IPS DF 4.7 (cell line): ENCODE data around the gene CPNE1.

Experiments
- DNase-seq: peaks from one replicate; pipeline ENCODE4 v3.0.0-alpha.2; 2013; ENCODE audit warnings: low spot score; ENCODE audit errors: extremely low read depth

The CPNE1 gene

GRCh38 chr20:35620818-35621559, 43.7 kb downstream of the CPNE1 start:
- no peak for DNase-seq

GRCh38 chr20:35619196-35620095, 45.3 kb downstream of the CPNE1 start:
- DNase-seq: peak; percentile 74

- no peak for DNase-seq
Observed at GRCh38 chr20:35618263-35619131, 46.2 kb downstream of the CPNE1 start.

GRCh38 chr20:35617397-35618262, 47.1 kb downstream of the CPNE1 start:
- no peak for DNase-seq

GRCh38 chr20:35616465-35617396, 48.0 kb downstream of the CPNE1 start:
- peak; percentile 98 for DNase-seq

- DNase-seq: no peak
Observed at GRCh38 chr20:35615667-35616464, 48.8 kb downstream of the CPNE1 start, which contains the start of gene SPAG4. SPAG4 (plus strand) TSS chr20:35615829; CDS start chr20:35616004, 175 bp downstream.

- DNase-seq: no peak
Observed at GRCh38 chr20:35611482-35611881, 53.2 kb downstream of the CPNE1 start.

GRCh38 chr20:35610833-35611427, 53.8 kb downstream of the CPNE1 start:
- DNase-seq: no peak

GRCh38 chr20:35607003-35607735, 57.5 kb downstream of the CPNE1 start:
- no peak for DNase-seq

GRCh38 chr20:35606127-35606526, 58.6 kb downstream of the CPNE1 start:
- no peak for DNase-seq

- no peak for DNase-seq
Observed at GRCh38 chr20:35604449-35604747, 60.3 kb downstream of the CPNE1 start.

- no peak for DNase-seq
Observed at GRCh38 chr20:35603695-35604448, 60.8 kb downstream of the CPNE1 start.

GRCh38 chr20:35602851-35603495, 61.7 kb downstream of the CPNE1 start:
- DNase-seq: no peak

- DNase-seq: no peak
Observed at GRCh38 chr20:35601990-35602389, 62.7 kb downstream of the CPNE1 start.

- no peak for DNase-seq
Observed at GRCh38 chr20:35600993-35601973, 63.4 kb downstream of the CPNE1 start.
